Hematopoietic multipotent progenitor cell treated with erythropoietin and hydrocortisone succinate and interleukin-3 and kit ligand, for 4 days (in vitro differentiated cells): ENCODE measurements around the gene MAP3K3.

Experiments used
- DNase-seq: peaks from one replicate; pipeline ENCODE4 v3.0.0-alpha.2; 2015

Gene MAP3K3

DNA sequence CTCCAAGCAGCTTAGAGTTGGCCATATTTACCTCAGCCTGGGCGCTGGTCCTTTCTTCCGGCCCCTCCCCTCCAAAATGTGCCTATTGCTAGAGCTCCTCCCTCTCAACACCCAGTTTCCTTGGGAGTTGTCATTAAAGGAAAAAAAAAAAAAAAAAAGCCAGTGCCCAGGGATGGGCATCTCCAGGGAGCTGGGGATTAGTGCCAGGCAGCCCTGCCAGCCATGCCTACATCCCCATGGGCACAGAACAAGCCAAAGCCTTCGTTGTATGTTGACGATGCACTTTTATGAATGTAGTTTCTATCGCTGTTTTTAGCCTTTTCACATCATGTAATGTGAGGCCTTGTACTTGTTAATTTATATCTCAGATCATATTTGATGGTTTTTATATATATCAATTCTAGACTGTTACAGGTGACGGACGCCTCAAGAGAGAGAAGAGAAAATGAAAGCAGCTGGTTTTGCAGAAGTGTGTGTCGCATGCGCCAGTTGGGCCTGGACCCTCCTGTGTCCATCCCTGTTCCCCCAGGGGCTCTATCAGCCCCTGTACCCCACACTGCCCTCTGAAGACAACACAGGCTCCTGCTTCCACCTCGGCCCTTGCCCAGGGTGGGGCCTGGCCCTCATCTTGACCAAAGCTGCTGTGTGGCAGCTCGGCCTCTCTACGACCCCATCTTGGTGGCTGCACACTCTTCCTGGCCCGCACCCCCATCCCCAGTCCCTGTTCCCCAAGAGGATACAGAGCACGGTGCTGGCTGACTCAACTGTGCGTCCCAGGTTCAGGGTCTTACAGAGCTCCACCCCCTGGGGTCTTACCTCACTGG, 72.9 kb downstream of the MAP3K3 start:
- no peak for DNase-seq

DNA sequence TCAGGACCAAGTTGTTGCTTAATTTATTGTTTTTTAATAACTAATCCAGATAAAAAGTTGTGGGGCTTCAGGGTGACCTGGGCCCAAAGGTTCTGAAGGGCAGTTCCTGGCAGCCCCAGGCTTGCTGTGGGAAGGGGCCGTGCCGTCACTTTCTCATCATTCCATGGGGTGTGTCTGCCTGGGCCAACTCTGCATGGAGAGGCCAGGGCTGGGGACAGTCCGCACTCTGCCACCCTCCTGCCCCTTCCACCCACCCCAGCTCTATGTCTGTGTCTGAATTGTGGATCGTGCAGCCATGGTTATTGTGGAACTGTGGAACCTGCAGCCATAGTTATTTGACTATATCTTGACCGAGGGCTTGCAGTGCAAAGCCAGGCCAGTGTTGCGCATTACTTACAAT, 73.7 kb downstream of the MAP3K3 start:
- no peak for DNase-seq

DNA sequence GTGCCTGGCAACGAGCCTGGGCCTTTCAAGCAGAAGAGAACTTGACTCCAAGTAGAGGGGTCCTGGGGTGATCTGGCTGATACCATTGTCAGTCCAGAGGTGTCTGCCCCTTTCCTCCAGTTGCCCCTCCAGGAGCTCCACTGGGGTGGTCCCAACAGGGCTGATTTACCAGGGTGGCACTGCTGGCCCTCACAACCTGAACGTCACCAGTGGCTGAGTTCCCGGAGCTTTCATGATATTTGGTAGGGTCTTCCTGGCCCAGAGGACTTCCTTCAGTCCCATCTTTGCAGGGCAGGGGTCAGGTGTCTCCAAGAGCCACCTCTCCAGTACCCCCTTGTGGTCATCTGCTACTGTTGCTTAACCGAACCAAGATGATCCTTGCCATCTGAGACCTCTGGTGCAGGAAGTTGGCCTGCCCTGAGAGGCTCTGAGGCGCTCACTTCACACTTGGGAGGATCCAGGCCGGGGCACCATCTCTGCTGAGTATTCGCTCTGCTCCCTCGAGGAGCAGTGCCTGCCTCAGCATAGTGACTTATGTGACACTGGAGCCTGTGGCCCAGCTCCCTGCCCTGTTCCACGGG, 74.3 kb downstream of the MAP3K3 start:
- peak; percentile 88 for DNase-seq

DNA sequence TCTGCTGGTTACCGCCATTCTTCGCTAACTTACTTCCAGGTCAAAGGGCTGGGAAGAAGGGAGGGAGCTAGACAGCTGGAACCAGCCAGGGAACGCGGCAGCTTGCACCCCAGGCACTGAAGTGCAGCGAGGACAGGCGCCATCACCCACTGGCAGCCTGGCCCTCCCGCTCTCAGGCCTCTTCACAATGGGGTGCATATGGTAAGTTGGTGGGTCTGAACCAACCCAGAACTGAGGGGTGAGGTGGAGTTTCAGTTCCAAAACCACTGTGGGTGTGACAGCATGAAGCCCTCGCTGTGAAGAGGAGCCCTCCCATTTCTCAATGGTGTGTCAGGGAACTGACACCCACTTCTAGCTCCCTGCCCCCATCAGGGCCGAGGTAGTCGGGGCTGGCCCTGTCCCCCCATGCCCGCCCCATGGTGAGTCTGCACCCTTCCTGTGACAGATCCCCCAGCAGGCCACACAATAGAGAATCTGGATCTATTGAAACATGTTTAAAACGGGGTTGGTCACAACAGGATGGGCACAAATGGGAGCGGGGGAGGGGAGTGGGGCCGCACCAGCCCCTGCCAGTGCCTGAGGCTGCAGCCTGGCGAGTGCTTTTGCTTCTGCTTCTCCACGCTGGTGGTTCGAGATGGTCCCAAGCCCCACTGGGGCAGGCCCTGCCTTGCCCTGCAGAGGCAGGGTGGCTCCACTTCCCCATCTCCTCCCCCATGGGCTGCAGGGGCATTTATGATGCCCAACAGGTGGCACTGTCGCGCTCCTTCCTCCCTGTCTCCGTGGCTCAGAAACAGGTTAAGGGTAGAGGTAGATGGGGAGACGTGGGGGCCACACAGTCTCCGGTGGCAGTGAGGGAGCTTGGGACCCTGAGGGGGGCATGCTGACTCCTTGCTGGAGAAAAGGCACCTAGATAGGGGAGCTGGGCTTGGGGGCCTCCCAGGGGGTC, 75.4 kb downstream of the MAP3K3 start:
- DNase-seq, result peak; percentile 95

DNA sequence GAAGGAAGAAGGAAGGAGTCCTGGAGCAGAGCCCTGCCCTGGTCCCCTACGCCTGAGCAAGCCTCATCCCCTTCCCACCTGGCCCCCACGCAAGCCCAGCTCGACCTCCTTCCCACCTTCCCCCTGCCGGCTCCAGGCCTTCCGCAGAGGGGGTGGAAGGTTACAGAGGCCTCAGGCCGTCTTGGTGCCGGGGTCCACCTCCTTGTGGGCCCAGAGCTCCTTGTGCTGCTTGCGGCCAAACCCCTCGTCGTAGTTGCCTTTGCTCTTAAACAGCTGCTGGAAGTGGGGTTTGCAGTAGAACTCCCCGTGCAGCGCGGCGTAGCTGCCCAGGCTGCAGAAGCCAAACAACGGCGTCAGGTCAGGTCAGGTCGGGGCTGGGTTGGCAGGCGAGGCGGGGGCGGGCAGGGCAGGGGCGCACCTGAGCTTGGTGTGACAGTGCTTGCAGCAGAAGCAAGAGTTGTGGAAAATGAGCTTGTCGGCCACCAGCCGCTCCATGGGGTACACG, 76.2 kb downstream of the MAP3K3 start:
- peak; percentile 58 for DNase-seq

DNA sequence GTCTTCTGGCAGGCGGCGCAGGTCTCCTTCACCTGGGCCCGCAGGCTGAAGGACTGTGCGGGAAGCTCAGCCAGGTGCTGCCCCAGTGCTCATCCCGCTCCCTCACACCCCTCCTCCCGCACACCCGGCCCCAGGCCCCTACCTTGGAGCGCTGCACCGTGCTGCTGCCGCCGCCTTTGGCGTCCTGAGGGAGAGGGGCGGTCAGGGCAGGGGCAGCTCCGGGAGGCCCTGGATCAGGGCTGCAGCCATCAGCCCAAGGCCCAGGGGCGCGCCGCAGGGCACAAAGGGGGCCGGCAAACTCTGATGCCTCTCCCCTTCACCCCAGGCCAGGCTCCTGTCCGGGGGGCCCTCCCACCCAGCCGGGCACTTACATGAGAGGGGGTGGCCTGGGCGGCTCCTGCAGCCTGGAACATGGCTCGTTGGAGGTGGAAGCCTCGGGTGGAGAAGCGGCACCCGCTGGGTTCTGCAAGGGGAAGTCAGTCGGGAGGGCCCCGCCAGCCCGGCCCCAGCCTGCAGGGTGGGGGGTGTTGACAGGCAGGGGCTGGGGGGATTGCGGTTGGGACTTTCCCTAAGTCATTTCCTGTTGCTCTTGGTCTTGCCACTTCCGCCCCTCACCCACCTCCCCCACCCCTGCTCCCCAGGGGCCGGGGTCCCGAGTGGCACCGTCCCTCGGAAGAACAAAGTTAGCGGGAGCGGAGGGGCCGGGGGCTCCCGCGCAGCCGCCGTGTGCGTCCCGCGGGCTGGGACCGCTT, 76.8 kb downstream of the MAP3K3 start:
- DNase-seq, result peak; percentile 96

DNA sequence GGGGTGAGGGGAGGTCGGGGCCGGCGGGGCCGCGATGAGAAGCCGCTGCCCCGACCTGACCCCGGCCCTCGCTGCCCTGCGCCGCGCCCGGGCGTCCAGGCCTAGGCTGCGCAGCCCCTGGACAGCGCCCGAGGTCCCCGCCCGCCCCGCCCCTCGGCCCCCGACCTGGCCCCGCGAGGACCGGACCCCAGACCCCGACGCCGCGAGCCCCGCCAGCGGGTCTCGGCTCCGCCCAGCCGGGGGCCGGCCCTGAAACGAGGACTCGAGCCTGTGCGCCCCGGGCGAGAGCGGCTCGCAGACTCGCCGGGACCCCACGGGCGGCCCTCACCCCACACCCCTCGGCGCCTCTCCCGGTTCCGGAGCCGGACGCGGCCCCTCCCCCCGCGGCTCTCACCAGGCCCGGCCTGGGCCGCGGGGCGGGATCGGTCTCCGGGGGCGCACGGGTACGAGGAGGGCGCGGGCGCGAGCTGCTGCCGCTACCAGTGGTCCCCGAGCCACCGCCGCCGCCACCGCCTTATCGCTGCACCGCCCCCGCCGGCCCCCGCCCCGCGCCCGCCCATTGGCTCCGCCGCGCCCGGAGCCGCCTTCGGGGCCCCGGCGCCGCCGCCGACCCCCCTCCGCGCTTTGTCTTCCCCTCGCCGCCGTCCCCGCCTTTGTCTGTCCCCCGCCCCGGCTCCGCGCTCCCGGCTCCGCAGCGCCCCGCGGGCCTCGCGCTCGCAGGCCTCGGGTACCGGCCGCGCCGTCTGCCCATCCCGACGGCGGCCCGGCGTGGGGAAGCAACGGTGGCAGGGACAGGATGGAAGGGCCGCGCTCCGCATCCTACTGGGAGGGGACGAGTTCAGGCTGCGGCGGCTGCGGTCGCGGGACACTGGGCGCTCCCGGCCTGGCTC, 77.7 kb downstream of the MAP3K3 start, which contains the start of gene LIMD2:
LIMD2 (minus strand) TSS at position 488 of the 890 bp plus-strand sequence. CDS start 827 bp downstream, outside the sequence.
- DNase-seq, result peak; percentile 90

DNA sequence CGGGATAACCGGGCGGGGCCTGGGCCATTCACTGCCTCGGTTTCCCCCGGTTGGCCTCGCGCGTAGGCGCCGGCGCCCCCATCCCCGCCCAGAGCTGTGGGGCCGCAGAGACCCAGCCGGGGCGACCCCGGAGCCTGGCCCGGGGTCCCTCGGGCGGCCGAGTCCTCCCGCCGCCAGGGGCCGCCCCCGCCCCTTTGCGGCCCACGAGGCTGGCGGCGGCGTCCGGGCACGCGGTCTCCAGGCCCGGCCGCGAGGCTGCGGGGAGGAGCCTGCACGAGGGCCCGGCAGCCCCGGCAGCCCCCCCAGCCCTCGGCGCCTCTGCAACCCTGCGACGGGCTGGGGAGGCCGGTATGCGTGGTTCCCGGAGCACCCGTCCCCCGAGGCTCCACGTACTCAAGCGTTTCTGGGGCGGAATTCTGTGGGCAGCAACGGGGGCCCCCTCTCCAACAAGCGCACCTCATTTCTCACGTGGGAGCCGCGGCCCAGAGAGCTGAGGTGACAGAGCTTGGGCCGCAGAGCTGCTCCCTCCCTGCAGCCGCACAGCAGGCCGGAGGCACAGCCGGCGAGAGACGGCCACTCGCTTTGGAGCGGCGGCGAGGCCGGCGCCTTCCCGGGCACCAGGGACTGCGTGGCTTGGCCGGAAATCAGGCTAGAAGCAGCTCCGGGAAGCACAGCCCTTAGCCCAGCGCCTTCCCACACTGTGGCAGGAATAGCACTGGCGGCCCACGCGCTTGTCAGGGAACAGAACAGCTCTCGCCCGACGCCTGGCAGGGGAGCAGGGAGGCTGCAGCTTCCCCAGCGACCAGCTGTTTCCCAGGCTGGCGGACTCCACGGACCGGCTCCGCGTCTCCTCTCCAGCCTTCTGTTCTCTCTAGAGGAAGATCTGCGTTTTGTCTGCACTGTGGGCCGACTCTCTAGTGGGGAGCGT, 78.6 kb downstream of the MAP3K3 start:
- DNase-seq, result peak; percentile 82

DNA sequence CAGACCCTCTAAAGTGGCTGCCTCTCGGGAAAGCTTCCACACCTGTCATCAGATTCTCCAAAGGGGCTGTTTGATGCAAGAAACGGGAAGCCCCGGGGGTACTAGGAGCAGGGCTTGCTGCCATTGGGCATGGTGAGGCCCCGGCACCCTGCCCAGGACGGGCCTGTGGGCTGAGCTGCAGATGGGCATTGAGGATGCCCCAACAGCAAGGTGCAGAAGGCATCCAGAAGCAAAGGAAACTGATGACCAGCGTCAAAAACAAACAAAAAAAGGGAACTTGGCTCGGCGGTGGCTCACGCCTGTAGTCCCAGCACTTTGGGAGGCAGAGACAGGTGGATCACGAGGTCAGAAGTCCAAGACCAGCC, 79.2 kb downstream of the MAP3K3 start:
- no peak for DNase-seq

DNA sequence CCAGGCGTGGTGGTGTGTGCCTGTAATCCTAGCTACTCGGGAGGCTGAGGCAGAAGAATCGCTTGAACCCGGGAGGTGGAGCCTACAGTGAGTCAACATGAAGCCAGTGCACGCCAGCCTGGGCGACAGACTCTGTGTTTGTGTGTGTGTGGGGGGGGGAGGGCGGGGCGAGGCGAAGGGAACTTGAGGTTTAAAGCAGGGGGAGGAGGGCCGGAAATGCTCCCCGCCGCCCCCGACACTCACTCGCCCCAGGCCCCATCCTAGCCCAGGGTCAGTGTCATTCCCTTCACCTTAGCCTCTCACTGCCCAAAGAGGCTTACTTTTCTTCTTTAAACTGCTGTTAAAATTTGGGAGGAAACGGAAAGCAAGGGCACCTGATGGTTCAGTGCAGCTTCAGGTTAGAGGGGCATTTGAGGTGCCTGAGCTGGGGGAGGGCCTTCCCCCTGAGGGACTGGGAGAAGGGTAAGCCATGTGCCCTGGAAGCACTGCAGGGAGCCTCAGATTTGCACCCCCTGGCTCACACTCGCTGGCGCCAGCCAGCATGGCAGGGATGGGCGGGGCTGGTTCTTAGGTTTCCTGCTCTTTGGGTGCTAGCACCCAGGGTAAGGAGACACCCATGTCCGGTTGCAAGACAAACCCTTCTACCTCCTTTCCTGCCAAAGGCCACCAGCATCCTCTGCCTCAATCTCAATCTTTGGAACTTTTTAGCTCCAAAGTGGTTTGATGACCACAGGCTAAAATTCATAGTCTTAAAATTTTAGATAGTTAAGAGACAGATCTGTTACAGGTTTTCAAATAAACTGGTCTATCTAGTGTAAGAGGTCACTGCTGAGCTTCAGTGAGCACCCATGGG, 79.9 kb downstream of the MAP3K3 start:
- peak; percentile 89 for DNase-seq

DNA sequence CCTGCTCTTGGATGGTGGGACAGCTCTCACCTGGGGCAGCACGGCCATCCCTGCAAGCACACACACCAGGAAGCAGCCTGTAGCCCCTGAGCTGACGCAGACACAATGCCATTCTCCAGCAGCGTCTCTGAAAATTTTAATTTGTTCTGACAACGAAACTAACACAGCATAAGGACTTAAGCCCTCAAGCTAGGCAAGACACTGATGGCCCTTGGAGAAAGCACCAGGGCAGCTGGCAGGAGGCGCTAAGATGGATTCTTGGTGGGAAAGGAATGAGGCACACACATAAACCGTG, 80.5 kb downstream of the MAP3K3 start:
- DNase-seq, result no peak

DNA sequence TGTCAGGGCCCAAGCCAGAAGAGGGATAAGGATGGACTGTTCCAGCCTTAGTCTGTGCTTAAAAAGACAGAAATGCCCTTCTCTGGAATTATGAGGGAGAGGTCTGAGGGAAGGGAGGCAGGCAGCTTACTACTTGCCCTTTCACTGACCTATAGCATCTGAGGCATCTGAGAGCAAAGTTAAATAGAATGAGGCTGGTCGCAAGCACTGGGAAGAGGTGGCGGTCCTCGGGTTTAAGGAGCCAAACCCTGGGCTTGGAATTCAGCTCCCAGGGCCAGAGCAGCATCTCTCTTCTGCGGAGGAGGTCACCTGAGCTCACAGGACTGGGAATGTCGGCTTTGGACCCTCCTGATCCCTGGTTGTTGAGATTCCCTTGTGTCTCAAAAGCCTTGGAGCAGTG, 80.8 kb downstream of the MAP3K3 start:
- DNase-seq, result no peak

DNA sequence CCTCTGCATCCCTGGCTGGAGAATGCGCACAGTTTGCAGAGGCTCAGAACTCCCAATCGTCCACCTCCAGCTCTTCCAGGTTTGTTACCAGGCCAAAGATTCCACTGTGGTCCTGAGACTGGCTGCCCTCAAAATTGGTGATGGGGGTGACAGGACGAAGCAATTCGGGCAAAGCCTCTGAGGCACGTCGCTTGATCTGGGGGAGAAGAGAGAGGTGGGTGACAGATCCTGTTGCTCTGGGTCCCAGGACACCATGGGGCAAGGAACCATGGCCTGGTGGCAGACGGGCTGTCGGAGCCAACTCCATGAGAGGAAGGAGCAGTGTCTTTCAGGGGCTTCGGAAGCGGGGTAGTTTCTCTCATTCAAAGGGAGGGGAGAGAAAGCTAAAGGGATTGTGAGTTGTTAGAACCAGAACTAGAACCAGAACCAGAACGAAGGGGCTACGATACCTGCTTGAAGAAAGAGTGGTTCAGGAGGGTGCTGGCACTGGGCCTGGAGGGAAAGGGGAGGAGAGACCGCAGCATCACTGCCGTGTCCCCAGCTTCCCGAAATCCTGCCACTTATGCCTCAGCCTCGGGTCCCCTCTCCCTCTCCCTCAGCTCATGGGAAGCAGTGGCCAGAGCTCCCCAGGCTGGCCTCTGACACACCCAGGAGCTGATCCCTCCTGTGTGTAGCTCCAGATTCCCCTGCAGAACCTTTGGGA, 81.5 kb downstream of the MAP3K3 start:
- no peak for DNase-seq

DNA sequence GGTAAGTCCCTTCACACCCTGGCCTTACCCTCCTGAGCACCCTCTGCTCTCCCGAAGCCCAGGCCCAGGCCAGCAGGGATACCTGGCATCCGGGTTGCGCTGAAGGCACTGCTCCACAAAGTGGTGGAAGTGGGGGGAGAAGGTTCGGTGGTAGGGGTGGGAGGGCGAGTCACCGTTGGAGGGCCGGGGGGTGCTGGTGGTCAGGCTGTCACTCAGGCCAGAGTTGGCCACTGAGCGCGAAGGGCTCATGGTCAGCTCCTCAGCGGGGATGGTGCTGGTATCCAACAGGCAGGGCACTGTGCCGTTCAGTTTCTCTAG, 82.0 kb downstream of the MAP3K3 start:
- no peak for DNase-seq

DNA sequence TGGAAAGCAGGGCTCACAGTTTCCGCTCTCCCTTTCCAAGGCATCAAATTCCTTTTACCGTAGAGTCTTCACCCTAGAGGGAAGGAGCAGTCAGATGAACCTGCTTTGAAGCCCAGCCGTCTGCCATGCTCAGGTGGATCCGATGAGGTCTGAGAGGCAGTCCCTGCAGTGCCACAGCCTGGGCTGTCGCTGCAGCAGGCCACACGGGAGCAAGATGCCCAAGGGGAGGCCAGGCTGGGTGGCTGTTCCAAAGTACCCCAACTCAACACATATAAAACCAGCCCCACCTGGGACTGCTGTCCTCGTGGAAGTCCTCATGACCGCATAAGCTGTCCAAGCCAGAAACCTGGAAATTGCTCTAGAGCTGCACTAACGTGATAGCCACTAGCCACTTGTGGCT, 82.6 kb downstream of the MAP3K3 start:
- no peak for DNase-seq

DNA sequence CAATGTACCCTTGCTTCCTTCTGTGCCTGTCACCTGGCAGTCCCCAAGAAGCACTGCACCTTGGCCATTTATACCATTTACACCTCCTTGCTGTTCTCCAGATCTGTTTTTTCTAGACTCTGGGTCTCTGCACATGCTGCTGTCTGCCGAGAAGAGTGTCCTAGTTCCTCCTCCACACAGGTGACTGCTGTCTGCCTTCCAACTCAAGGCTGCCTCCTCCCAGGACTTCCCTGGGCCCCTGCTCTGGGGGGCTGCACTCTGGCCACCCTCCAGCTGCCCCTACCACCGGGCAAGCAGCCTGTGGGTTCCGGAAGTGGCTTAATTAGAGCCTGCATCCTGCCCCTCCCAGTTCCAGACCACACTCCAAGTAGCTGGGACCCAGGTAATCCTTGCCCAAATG, 83.4 kb downstream of the MAP3K3 start:
- no peak for DNase-seq

DNA sequence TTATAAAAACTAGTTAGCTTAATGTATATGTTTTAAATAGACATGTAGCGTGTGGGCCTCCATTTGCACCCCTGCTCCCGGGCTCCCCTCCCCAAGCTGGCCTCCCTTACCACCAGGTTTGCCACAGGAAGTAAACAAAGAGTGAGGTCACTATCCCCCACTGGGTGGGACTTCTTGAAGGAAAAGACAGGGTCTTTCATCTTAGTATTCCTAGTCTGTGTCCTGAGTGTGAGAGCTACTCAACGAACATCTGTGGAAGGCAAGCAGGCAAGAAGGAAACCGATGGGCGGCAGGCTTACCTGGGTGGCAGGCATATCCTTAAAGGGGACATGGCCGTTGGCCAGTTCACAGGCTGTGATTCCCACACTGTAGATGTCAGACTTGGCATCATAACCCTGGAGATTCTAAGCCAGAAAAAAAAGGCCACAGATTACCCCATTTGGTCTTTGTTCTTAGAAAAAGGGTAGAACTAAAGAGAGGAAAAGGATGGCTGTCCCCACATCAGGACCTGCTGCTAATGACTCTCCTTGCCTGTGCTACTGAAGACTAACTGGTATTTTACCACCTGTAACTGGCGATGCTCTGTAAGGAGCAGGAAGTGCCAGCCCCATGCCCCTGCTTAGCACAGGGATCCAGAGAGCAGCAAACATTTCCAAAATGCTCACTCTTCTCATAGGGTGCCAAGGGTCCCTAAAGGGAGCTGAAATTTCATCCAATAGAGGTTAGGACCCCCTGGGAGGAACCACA, 84.3 kb downstream of the MAP3K3 start:
- DNase-seq, result no peak

DNA sequence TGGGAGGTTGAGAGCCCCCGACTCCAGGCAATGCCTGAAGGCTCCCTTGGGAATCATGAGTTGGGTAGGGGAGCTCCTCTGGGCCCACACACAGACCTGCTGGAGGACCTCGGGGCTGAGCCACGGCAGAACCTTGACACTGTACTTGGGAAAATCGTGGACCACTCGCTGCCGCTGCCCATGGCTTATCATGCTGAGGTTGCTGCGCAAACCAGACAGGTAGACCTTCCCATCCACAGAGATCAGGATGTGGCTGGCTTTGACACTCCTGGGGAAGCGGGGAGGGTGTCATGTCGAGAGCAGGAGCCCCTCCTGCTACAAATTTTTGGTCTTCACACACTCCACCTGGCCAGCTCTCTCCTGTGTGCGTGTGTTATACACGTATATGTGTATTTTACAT, 84.9 kb downstream of the MAP3K3 start:
- no peak for DNase-seq
